ENCODE data around the gene DEGS1.

Gene DEGS1

DNA sequence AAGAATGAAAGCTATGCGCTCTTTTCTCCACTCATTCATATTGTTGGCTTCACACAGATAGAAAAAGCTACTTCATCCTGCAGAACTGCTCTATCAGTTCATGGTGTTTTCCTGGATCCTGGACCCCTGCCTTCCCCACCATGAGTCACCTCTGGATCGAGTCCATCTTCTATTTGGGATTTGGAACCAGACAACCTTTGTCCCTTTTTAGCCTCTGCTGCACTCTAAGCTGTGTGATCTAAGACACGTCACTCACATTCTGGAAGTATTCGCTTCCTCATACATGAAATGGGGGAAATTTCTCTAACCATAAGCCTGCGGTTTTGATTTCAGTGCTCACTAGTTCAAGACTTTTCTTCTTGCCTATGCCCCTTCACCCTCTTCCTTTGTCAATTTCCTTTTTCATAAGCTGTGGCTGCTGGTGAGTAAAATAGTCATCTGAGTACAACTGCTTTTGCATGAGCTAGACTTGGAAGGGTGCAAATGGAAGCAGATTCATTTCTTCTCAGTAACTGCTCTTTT lies 14.1 kb upstream of the DEGS1 start:
- TF ChIP-seq, protein P1, sequence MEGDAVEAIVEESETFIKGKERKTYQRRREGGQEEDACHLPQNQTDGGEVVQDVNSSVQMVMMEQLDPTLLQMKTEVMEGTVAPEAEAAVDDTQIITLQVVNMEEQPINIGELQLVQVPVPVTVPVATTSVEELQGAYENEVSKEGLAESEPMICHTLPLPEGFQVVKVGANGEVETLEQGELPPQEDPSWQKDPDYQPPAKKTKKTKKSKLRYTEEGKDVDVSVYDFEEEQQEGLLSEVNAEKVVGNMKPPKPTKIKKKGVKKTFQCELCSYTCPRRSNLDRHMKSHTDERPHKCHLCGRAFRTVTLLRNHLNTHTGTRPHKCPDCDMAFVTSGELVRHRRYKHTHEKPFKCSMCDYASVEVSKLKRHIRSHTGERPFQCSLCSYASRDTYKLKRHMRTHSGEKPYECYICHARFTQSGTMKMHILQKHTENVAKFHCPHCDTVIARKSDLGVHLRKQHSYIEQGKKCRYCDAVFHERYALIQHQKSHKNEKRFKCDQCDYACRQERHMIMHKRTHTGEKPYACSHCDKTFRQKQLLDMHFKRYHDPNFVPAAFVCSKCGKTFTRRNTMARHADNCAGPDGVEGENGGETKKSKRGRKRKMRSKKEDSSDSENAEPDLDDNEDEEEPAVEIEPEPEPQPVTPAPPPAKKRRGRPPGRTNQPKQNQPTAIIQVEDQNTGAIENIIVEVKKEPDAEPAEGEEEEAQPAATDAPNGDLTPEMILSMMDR (IDR thresholded peaks at IDR 0.05; ENCODE audit: low read depth, low read length, poor library complexity, severe bottlenecking), result no peak
- no peak for TF ChIP-seq EZH2phosphoT487 (IDR thresholded peaks at IDR 0.05; ENCODE audit: borderline replicate concordance, low read length)

DNA sequence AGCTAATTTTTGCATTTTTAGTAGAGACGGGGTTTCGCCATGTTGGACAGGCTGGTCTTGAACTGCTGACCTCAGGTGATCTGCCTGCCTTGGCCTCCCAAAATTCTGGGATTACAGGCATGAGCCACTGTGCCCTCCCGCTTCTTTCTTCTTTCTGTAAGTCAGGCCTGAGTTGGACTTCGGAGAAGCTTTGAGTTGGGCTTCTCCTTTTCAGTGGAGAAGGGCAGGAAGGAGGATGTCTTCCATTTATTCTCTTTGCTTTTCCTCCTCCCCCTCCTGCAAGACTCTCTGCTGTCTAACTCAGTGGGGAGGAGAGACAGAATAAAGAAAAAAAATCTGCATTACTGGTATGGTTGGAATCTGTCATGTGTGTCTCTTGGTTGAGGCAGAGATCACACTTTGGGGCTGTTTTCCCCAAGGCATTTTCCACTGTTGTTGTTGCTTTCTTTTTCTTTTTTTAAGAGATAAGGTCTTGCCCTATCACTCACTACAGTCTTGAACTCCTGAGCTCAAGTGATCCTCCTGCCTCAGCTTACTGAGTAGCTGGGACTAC lies 13.2 kb upstream of the DEGS1 start:
- Histone ChIP-seq H3K9me3 (ENCODE audit: control insufficient read depth, insufficient read depth, low read length) (no peaks in the 10 kb centered on the region), H3K4me2 (ENCODE audit: low read length) (peak overlapping the region; percentile 44), H3K27me3 (ENCODE audit: control insufficient read depth, low read length) (no peaks in the 10 kb centered on the region), H3K9me2 (replicated peaks; ENCODE audit: control insufficient read depth, low read length) (no peaks in the 10 kb centered on the region), H3K79me2 (ENCODE audit: control insufficient read depth, low read length) (no peaks in the 10 kb centered on the region), H3K4me3 (ENCODE audit: low read length) (peak overlapping the region; percentile 25; the same call in 1 of the 2 replicates), H3F3A (ENCODE audit: control insufficient read depth, insufficient read depth) (0 out of 2 replicates have a peak, but pooled peaks cover 3% of the 10 kb centered on the region), H4K20me1 (ENCODE audit: control insufficient read depth, insufficient read depth, low read depth, low read length) (no peaks in the 10 kb centered on the region), H3K4me1 (ENCODE audit: control insufficient read depth, low read length) (peaks cover 26% of the 10 kb centered on the region), H3K27ac (ENCODE audit: low read depth, low read length) (no peak overlapping the region), H3K36me3 (ENCODE audit: control insufficient read depth, low read length) (no peaks in the 10 kb centered on the region)
- TF ChIP-seq, protein P1 (IDR thresholded peaks at IDR 0.05; ENCODE audit: low read depth, low read length, poor library complexity, severe bottlenecking), result no peak
- no peak for TF ChIP-seq EZH2phosphoT487 (IDR thresholded peaks at IDR 0.05; ENCODE audit: borderline replicate concordance, low read length)

More for the DNA sequence above, 14.1 kb upstream of the DEGS1 start:
- H3K9me2 ChIP-seq (replicated peaks; ENCODE audit: control insufficient read depth, low read length), result no peaks in the 10 kb centered on the region
- H3K4me1 ChIP-seq (ENCODE audit: control insufficient read depth, low read length), result peaks cover 26% of the 10 kb centered on the region
- no peak overlapping the region for H3K27ac ChIP-seq (ENCODE audit: low read depth, low read length)
- H3K4me3 ChIP-seq (ENCODE audit: low read length), result peak overlapping the region; percentile 25
- no peaks in the 10 kb centered on the region for H3K9me3 ChIP-seq (ENCODE audit: control insufficient read depth, insufficient read depth, low read length)
- H3F3A ChIP-seq (ENCODE audit: control insufficient read depth, insufficient read depth), result peaks cover 10% of the 10 kb centered on the region; the same call in 1 of the 2 replicates
- peak overlapping the region; percentile 44 for H3K4me2 ChIP-seq (ENCODE audit: low read length)
- no peaks in the 10 kb centered on the region for H3K79me2 ChIP-seq (ENCODE audit: control insufficient read depth, low read length)
- no peaks in the 10 kb centered on the region for H3K36me3 ChIP-seq (ENCODE audit: control insufficient read depth, low read length)
- H4K20me1 ChIP-seq (ENCODE audit: control insufficient read depth, insufficient read depth, low read depth, low read length), result no peaks in the 10 kb centered on the region
- H3K27me3 ChIP-seq (ENCODE audit: control insufficient read depth, low read length), result no peaks in the 10 kb centered on the region

DNA sequence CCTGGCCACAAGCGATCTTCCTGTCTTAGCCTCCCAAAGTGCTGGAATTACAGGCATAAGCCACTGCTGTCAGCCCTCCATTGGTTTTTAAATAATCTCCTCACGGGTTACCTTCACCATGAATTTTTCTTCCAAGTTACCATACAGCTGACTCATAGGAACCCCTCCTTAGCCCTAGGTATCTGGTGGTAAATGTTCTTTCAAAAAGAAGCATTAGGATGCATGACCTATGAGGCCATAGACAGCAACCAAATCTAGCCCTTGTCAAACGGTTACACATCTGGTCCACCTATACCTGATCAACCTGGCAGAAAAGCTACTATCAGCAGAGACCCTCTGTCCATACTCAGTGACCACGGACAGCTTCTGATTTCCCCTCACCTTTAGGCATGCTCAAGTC lies 12.7 kb upstream of the DEGS1 start:
- no peak overlapping the region for H3K27ac ChIP-seq (ENCODE audit: low read depth, low read length)
- 0 out of 2 replicates have a peak, but pooled peaks cover 3% of the 10 kb centered on the region for H3F3A ChIP-seq (ENCODE audit: control insufficient read depth, insufficient read depth)
- no peak overlapping the region for H3K4me2 ChIP-seq (ENCODE audit: low read length)

More for the DNA sequence above, 12.7 kb upstream of the DEGS1 start:
- TF ChIP-seq EZH2phosphoT487 (IDR thresholded peaks at IDR 0.05; ENCODE audit: borderline replicate concordance, low read length), result no peak
- TF ChIP-seq, protein P1 (IDR thresholded peaks at IDR 0.05; ENCODE audit: low read depth, low read length, poor library complexity, severe bottlenecking), result no peak
- no peaks in the 10 kb centered on the region for H3K27me3 ChIP-seq (ENCODE audit: control insufficient read depth, low read length)
- H3K9me2 ChIP-seq (replicated peaks; ENCODE audit: control insufficient read depth, low read length), result no peaks in the 10 kb centered on the region
- H3K36me3 ChIP-seq (ENCODE audit: control insufficient read depth, low read length), result no peaks in the 10 kb centered on the region
- no peak overlapping the region for H3K4me3 ChIP-seq (ENCODE audit: low read length)
- H3K79me2 ChIP-seq (ENCODE audit: control insufficient read depth, low read length), result no peaks in the 10 kb centered on the region
- H3K9me3 ChIP-seq (ENCODE audit: control insufficient read depth, insufficient read depth, low read length), result no peaks in the 10 kb centered on the region
- H4K20me1 ChIP-seq (ENCODE audit: control insufficient read depth, insufficient read depth, low read depth, low read length), result no peaks in the 10 kb centered on the region
- peaks cover 26% of the 10 kb centered on the region for H3K4me1 ChIP-seq (ENCODE audit: control insufficient read depth, low read length)
